H9 (cell line): Measurements from ENCODE around the gene HPCAL1. TPM values are rescaled to one million over a fixed set of nuclear protein-coding genes. Genes with fewer than 3 reads are reported as not detected.

ENCODE experiments used
- DNase-seq: peaks from one replicate; pipeline ENCODE4 v3.0.0-alpha.2; 2017
- H2AFZ ChIP-seq: one replicate; pipeline ENCODE4 v1.6.1; 2013; ENCODE audit warnings: mild to moderate bottlenecking, low read length, control low read depth, moderate library complexity
- H2AK5ac ChIP-seq: 2 replicates; pipeline ENCODE4 v1.6.1; 2013; ENCODE audit warnings: low read length, control low read depth, mixed read lengths; ENCODE audit not compliant: insufficient read length
- H2BK120ac ChIP-seq: one replicate; pipeline ENCODE4 v1.6.1; 2013; ENCODE audit warnings: low read depth, mild to moderate bottlenecking, low read length, control low read depth, inconsistent platforms; ENCODE audit not compliant: poor library complexity, severe bottlenecking
- H2BK12ac ChIP-seq: 2 replicates; pipeline ENCODE4 v1.6.1; 2013; ENCODE audit warnings: low read length, control low read depth, mixed read lengths, low read depth; ENCODE audit not compliant: insufficient read length
- H2BK15ac ChIP-seq: 2 replicates; pipeline ENCODE4 v1.6.1; 2013; ENCODE audit warnings: low read depth, low read length, control low read depth
- H2BK20ac ChIP-seq: one replicate; pipeline ENCODE4 v1.6.1; 2013; ENCODE audit warnings: low read depth, mild to moderate bottlenecking, low read length, control low read depth, inconsistent platforms; ENCODE audit not compliant: poor library complexity, severe bottlenecking
- H2BK5ac ChIP-seq: 2 replicates; pipeline ENCODE4 v1.6.1; 2013; ENCODE audit warnings: low read length, control low read depth, mixed read lengths; ENCODE audit not compliant: insufficient read length
- H3K14ac ChIP-seq: 2 replicates; pipeline ENCODE4 v1.6.1; 2013; ENCODE audit warnings: low read length, control low read depth; ENCODE audit not compliant: insufficient read depth
- H3K18ac ChIP-seq: 2 replicates; pipeline ENCODE4 v1.6.1; 2013; ENCODE audit warnings: low read depth, mild to moderate bottlenecking, mixed read lengths, low read length, control low read depth; ENCODE audit not compliant: insufficient read length
- H3K23ac ChIP-seq: 2 replicates; pipeline ENCODE4 v1.6.1; 2013; ENCODE audit warnings: low read length, control low read depth, mixed read lengths, low read depth; ENCODE audit not compliant: insufficient read length
- H3K23me2 ChIP-seq: 2 replicates; pipeline ENCODE4 v1.6.1; 2013; ENCODE audit warnings: low read depth, mild to moderate bottlenecking, mixed read lengths, low read length, control low read depth; ENCODE audit not compliant: insufficient read length, poor library complexity, severe bottlenecking
- H3K27ac ChIP-seq: 2 replicates; pipeline ENCODE4 v1.5.1; 2013; ENCODE audit warnings: low read length, control low read depth, mixed read lengths, low read depth; ENCODE audit not compliant: insufficient read length
- H3K27me3 ChIP-seq: 2 replicates; pipeline ENCODE4 v1.6.1; 2013; ENCODE audit warnings: low read length, control low read depth, inconsistent platforms; ENCODE audit not compliant: insufficient read depth
- H3K4ac ChIP-seq: 2 replicates; pipeline ENCODE4 v1.6.1; 2013; ENCODE audit warnings: low read depth, mild to moderate bottlenecking, control low read depth, inconsistent platforms, low read length, moderate library complexity
- H3K4me1 ChIP-seq: 2 replicates; pipeline ENCODE4 v1.6.1; 2013; ENCODE audit warnings: low read length, control low read depth, inconsistent platforms; ENCODE audit not compliant: insufficient read depth
- H3K4me2 ChIP-seq: 2 replicates; pipeline ENCODE4 v1.6.1; 2013; ENCODE audit warnings: low read length, control low read depth, mixed read lengths; ENCODE audit not compliant: insufficient read length, insufficient read depth
- H3K56ac ChIP-seq: 2 replicates; pipeline ENCODE4 v1.6.1; 2013; ENCODE audit warnings: low read depth, mild to moderate bottlenecking, mixed read lengths, low read length, control low read depth; ENCODE audit not compliant: insufficient read length
- H3K79me1 ChIP-seq: 2 replicates; pipeline ENCODE4 v1.6.1; 2013; ENCODE audit warnings: low read depth, mild to moderate bottlenecking, moderate library complexity, low read length, control low read depth, inconsistent platforms; ENCODE audit not compliant: insufficient read depth, poor library complexity, severe bottlenecking
- H3K79me2 ChIP-seq: 2 replicates; pipeline ENCODE4 v1.6.1; 2013; ENCODE audit warnings: low read length, control low read depth, inconsistent platforms; ENCODE audit not compliant: insufficient read depth
- H3K9ac ChIP-seq: 2 replicates; pipeline ENCODE4 v1.6.1; 2013; ENCODE audit warnings: low read length, control low read depth, mixed read lengths; ENCODE audit not compliant: insufficient read length; ENCODE audit errors: extremely low read depth
- H3K9me3 ChIP-seq: one replicate; pipeline ENCODE4 v1.6.1; 2013; ENCODE audit warnings: low read depth, low read length, inconsistent platforms; ENCODE audit not compliant: control insufficient read depth
- H3T11ph ChIP-seq: one replicate; pipeline ENCODE4 v1.6.1; 2013; ENCODE audit warnings: mild to moderate bottlenecking, low read length, control low read depth, inconsistent platforms
- H4K20me1 ChIP-seq: one replicate; pipeline ENCODE4 v1.6.1; 2013; ENCODE audit not compliant: control insufficient read depth, insufficient read length, insufficient read depth
- H4K5ac ChIP-seq: 2 replicates; pipeline ENCODE4 v1.6.1; 2013; ENCODE audit warnings: low read depth, mild to moderate bottlenecking, mixed read lengths, low read length, control low read depth; ENCODE audit not compliant: insufficient read length
- H4K8ac ChIP-seq: replicated peaks from 2 replicates; pipeline ENCODE4 v1.6.1; 2013; ENCODE audit warnings: low read length, control low read depth, mixed read lengths, low read depth; ENCODE audit not compliant: insufficient read length
- H4K91ac ChIP-seq: 2 replicates; pipeline ENCODE4 v1.6.1; 2013; ENCODE audit warnings: low read depth, mild to moderate bottlenecking, moderate library complexity, mixed read lengths, low read length, control low read depth; ENCODE audit not compliant: insufficient read length
- H3K27ac Mint-ChIP-seq, 3 experiments: 2 replicates in 2 of 3; 3 replicates in 1 of 3; pipeline ENCODE4 v1.8.0; 2020 to 2021; ENCODE audit warnings: mixed read lengths in 3 of 3, mild to moderate bottlenecking in 1 of 3, moderate library complexity in 1 of 3
- H3K27me3 Mint-ChIP-seq: 2 replicates; pipeline ENCODE4 v1.8.0; 2021; ENCODE audit warnings: low read depth, mild to moderate bottlenecking, moderate library complexity, mixed read lengths
- H3K36me3 Mint-ChIP-seq, 3 experiments: 2 replicates in 2 of 3; 3 replicates in 1 of 3; pipeline ENCODE4 v1.8.0; 2020 to 2021; ENCODE audit warnings: low read depth in 3 of 3, mixed read lengths in 3 of 3; ENCODE audit not compliant: insufficient read depth in 1 of 3
- H3K4me1 Mint-ChIP-seq, 2 experiments: 2 replicates each; pipeline ENCODE4 v1.8.0; 2020; ENCODE audit warnings: mixed read lengths in 2 of 2
- H3K4me3 Mint-ChIP-seq, 2 experiments: 2 replicates in 1 of 2; 3 replicates in 1 of 2; pipeline ENCODE4 v1.8.0; 2020 to 2021; ENCODE audit warnings: mild to moderate bottlenecking in 2 of 2, mixed read lengths in 2 of 2, moderate library complexity in 1 of 2
- H3K9me3 Mint-ChIP-seq, 2 experiments: 2 replicates in 1 of 2; 3 replicates in 1 of 2; pipeline ENCODE4 v1.8.0; 2020; ENCODE audit warnings: mild to moderate bottlenecking in 2 of 2, mixed read lengths in 2 of 2, moderate library complexity in 1 of 2
- CTCF ChIP-seq: fragments of 200-600 bp; sonication (generic); conservative IDR thresholded peaks from 3 replicates; pipeline ENCODE4 v1.8.0; 2021; ENCODE audit warnings: antibody characterized with exemption, mild to moderate bottlenecking
- WGBS: extraction: QIAGEN DNeasy Blood & Tissue Kit; methylation state at CpG from one replicate; pipeline ENCODE4 v1.1.7; 2013; ENCODE audit warnings: missing lambda C conversion rate, low lambda C conversion rate, mixed read lengths; ENCODE audit not compliant: insufficient read length; ENCODE audit errors: extremely low coverage; 5-methylcytosine and 5-hydroxymethylcytosine counted together
- total RNA-seq: library from RNA; stranded (reverse); gene quantifications from 2 replicates; pipeline ENCODE4 v1.2.1, GENCODE V29; 2021

Gene HPCAL1
- total RNA-seq, 1 experiment from 2014 or later: 4.7 TPM

- Histone ChIP-seq H2AK5ac (no peak overlapping the region), H3K27me3 (no peaks in the 10 kb centered on the region), H3K4ac (no peak overlapping the region), H3K23me2 (no peaks in the 10 kb centered on the region), H3K9me3 (no peaks in the 10 kb centered on the region), H3K14ac (no peak overlapping the region), H4K91ac (no peak overlapping the region), H3K4me2 (no peak overlapping the region), H2AFZ (no peak overlapping the region), H4K5ac (no peak overlapping the region), H2BK12ac (no peak overlapping the region), H3T11ph (no peak overlapping the region), H3K79me2 (no peaks in the 10 kb centered on the region), H3K79me1 (no peaks in the 10 kb centered on the region), H2BK20ac (no peak overlapping the region), H3K4me1 (no peaks in the 10 kb centered on the region; the same call in 1 of the 2 replicates), H3K23ac (no peak overlapping the region), H2BK5ac (no peak overlapping the region), H3K56ac (no peak overlapping the region), H3K9ac (no peak overlapping the region), H3K27ac (no peak overlapping the region), H3K18ac (no peak overlapping the region), H4K20me1 (no peaks in the 10 kb centered on the region), H2BK15ac (no peak overlapping the region), H4K8ac (no peak overlapping the region), H2BK120ac (no peak overlapping the region)
- H3K27me3 Mint-ChIP-seq: peaks cover 12% of the 10 kb centered on the region
- no peak for DNase-seq
- H3K4me1 Mint-ChIP-seq: peaks cover 3 to 7% of the 10 kb centered on the region in 2 experiments; a peak in 3 of 4 replicates
- WGBS: no CpG with 5 or more reads among the region's 40 CpGs
- H3K4me3 Mint-ChIP-seq: no peak overlapping the region
- H3K27ac Mint-ChIP-seq: 0 out of 7 replicates have a peak overlapping the region, but pooled peaks of 2 of the 3 experiments have one; percentile 52 to 76
- H3K9me3 Mint-ChIP-seq: no peaks in the 10 kb centered on the region
- no peak for TF ChIP-seq CTCF
- H3K36me3 Mint-ChIP-seq: no peaks in the 10 kb centered on the region
Measured at GRCh38 chr2:10426726-10427617, 124.3 kb downstream of the HPCAL1 start.
